ENCODE results near the gene TOR1AIP1.

- TF ChIP-seq CTCF (IDR thresholded peaks at IDR 0.05; ENCODE audit: low read depth, low read length, poor library complexity, severe bottlenecking) (no peak), EZH2phosphoT487 (IDR thresholded peaks at IDR 0.05; ENCODE audit: borderline replicate concordance, low read length) (no peak)
Observed at GRCh38 chr1:179921981-179922872, 40.1 kb downstream of the TOR1AIP1 start.

Data from DOHH2 (cell line).